Lower leg skin (tissue), 4 donors: ENCODE data around the gene ADCY6. TPM values are rescaled to one million over a fixed set of nuclear protein-coding genes. Genes with fewer than 3 reads are reported as not detected.
A peak's percentile ranks its signal among the peaks of the same experiment; 100 is the strongest.

Source experiments
- DNase-seq, 2 donors: peaks; one replicate each; pipeline ENCODE4 v3.0.0-alpha.2; 2019; ENCODE audit warnings: low spot score in 2 of 2
- H3K4me3 ChIP-seq: fragments of 200-600 bp; sonication (generic); 2 replicates; pipeline ENCODE4 v1.5.1; 2017; ENCODE audit warnings: mild to moderate bottlenecking, low read depth; ENCODE audit not compliant: poor library complexity, severe bottlenecking
- POLR2A ChIP-seq, 2 donors: fragments of 450-650 bp; IDR thresholded peaks; one replicate each; pipeline ENCODE4 v1.6.1; 2016 to 2017; ENCODE audit warnings: antibody characterized with exemption in 2 of 2, mild to moderate bottlenecking in 1 of 2, moderate library complexity in 1 of 2
- WGBS, 2 donors: methylation state at CpG; one replicate each; pipeline ENCODE4 v1.1.5; 2018; 5-methylcytosine and 5-hydroxymethylcytosine counted together
- intact Hi-C: fragments of 100-400 bp; cut with DNase I; formaldehyde crosslinking; loops from one replicate; pipeline ENCODE4 v1.15.0; 2023; ENCODE audit warnings: low total_unique reads
- total RNA-seq, 4 donors: library from RNA; depleted of rRNA; stranded (reverse); fragments of >200 nt; gene quantifications; one replicate each; pipeline ENCODE4 v1.1.0, GENCODE V29; 2016
- TF ChIP-seq, protein P1 (sequence below), 3 donors: fragments of 450-650 bp; IDR thresholded peaks; one replicate each; pipeline ENCODE4 v1.5.1; 2016; ENCODE audit warnings: antibody characterized with exemption in 3 of 3, mild to moderate bottlenecking in 3 of 3, moderate library complexity in 2 of 3

ADCY6 gene
- total RNA-seq, 4 donors from 2014 or later, result 17.2 to 22.8 (median 20.2) TPM

DNA sequence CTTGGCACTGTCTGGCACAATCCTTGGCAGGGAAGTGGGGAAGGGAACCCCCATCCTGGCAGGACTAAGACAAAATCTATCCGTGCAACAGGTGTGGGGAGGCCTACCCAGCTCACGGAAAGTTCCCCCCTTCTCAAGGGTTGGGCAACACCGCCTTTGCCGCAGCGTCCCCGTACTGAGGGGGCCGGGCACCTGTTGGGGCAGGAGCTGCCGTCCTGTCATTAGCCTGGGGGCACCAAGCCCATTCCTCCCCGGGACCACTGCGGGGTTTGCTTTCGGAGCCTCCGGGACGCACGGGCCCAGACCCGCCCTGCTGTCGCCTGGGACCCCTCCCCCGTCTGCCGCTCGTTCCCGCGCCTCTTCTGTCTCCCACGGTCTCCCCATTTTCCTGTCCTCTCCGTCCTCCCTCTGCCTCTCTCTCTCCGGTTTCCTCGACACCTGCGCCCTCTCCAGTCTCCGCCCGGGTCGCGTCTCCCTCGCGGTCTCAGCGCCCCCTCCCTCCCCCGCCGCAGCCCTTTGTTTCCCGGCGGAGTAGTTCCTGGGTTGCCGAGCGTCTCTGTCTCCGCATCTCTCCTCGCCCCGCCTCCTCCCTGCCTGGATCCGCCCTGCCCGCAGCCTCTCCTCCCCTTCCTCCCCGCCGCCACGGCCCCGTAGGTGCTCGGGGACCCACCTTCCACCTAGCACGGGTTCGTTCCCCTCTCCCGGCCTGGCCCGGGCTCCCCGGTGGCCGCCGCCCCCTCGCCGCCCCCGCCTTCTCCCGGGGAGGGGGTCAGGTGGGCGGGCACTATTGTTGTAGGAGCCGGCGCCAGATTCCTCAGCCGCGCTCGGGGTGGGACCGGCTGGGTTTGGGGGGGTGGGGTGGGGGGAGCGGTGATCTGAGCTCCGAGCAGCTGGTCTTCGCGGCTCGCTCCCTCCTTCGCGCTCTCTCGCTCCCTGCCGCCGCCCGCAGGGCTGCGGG is 29.3 kb upstream of the ADCY6 start, which contains the start of gene CACNB3:
TSS of gene CACNB3 (plus strand) at position 624 of the 958 bp plus-strand sequence. CDS start 434 bp downstream, outside the sequence.
- TF ChIP-seq, protein P1, sequence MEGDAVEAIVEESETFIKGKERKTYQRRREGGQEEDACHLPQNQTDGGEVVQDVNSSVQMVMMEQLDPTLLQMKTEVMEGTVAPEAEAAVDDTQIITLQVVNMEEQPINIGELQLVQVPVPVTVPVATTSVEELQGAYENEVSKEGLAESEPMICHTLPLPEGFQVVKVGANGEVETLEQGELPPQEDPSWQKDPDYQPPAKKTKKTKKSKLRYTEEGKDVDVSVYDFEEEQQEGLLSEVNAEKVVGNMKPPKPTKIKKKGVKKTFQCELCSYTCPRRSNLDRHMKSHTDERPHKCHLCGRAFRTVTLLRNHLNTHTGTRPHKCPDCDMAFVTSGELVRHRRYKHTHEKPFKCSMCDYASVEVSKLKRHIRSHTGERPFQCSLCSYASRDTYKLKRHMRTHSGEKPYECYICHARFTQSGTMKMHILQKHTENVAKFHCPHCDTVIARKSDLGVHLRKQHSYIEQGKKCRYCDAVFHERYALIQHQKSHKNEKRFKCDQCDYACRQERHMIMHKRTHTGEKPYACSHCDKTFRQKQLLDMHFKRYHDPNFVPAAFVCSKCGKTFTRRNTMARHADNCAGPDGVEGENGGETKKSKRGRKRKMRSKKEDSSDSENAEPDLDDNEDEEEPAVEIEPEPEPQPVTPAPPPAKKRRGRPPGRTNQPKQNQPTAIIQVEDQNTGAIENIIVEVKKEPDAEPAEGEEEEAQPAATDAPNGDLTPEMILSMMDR (IDR thresholded peaks at IDR 0.05), result no peak
- TF ChIP-seq POLR2A (IDR thresholded peaks at IDR 0.05), result no peak
- WGBS, 2 donors, result 1% methylated on average over 58 to 77 of the region's 79 CpGs
- H3K4me3 ChIP-seq, result peak within 1 kb of the TSS; percentile 50
- intact Hi-C loops, result no loop called here
- DNase-seq, result peak; percentile 68 to 96

DNA sequence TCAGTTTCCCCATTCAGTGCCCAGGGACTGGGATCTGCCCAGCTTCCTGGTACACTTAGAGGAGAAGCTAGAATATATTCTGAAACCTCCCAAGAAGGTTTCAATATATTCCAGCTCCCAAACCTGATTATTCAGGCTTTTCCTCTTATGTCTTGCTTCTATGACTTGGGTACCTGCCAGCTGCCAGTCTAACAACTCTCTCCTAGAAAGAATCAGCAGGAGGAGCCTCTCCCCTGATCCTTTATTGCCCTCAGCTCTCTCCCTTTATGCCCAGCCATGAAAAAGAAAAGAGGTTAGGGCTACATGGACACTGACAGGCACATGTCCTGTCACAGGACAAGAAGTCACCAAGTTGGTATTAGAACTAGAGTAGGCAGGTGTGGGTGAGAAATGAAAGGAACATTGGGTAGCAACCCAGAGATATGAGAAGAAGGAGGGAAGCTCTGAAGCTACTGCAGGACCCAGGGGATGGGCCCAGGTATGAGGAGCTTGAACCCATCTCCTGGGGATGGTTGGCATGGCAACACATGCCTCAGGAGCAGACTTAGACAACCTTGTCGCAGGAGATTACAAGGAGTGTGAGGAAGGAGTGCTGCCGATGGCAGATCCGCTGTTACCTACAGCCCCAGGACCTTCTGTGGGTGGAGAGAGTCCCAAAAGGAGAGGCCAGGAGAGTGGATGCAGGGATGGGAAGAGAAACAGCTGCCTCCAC is 27.4 kb upstream of the ADCY6 start:
- no peak for DNase-seq
- WGBS, 2 donors, result 76 to 84% methylated on average over 3 of the region's 3 CpGs
- TF ChIP-seq POLR2A (IDR thresholded peaks at IDR 0.05), result no peak
- TF ChIP-seq, protein P1 (IDR thresholded peaks at IDR 0.05), result no peak
- intact Hi-C loops, result no loop called here
- H3K4me3 ChIP-seq, result no peak overlapping the region

DNA sequence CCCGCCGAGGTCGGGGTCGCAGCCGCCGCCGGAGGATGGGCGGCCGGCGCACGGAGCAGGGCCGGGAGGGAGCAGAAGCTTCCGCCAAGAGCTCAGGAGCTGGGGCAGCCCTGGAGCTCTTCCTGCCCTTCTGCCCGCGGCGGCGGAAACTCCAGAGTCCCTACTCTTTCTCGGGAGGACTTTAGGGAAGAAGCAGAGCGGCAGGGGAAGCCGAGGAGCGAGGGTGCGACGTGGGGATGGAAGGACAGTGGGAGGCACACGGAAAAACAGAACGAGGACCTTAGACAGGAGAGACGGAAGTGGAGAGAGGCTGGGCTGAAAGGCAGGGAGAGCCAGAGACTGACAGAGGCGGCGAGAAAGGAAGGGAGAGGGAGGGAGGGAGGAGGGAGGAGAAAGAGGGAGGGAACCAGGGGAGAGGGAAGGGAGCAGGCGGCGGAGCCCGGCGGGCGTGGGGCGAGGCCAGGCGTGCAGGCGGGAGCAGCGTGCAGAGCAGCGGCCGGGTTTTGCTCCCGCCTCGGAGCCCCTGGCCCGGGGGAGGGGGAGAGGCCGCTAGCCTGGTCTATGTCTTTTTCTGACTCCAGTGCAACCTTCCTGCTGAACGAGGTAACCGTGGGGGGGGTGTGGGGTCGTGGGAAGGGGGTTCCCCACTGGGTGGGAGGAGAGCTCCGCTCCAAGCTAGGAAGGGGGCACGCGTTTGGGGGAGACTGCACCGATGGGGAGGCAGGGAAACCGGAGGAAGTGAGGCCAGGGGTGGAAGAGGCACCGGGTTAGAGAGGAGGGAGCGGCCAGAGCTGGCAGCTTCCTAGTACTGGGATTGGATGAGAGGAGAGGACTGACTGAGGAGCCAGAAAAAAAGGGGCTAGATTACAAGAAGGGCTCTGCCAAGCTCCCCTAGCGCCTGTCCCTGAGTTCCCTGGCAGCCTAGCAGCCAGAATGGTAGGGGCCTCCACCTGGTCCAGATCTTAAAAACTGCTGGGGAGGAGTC is 26.5 kb upstream of the ADCY6 start:
- WGBS, 2 donors, result 0 to 1% methylated on average over 42 to 52 of the region's 54 CpGs
- intact Hi-C loops, result no loop called here
- peak overlapping the region; percentile 54 for H3K4me3 ChIP-seq
- peak; percentile 84 to 95 for DNase-seq
- TF ChIP-seq, protein P1 (IDR thresholded peaks at IDR 0.05), result no peak
- no peak for TF ChIP-seq POLR2A (IDR thresholded peaks at IDR 0.05)

DNA sequence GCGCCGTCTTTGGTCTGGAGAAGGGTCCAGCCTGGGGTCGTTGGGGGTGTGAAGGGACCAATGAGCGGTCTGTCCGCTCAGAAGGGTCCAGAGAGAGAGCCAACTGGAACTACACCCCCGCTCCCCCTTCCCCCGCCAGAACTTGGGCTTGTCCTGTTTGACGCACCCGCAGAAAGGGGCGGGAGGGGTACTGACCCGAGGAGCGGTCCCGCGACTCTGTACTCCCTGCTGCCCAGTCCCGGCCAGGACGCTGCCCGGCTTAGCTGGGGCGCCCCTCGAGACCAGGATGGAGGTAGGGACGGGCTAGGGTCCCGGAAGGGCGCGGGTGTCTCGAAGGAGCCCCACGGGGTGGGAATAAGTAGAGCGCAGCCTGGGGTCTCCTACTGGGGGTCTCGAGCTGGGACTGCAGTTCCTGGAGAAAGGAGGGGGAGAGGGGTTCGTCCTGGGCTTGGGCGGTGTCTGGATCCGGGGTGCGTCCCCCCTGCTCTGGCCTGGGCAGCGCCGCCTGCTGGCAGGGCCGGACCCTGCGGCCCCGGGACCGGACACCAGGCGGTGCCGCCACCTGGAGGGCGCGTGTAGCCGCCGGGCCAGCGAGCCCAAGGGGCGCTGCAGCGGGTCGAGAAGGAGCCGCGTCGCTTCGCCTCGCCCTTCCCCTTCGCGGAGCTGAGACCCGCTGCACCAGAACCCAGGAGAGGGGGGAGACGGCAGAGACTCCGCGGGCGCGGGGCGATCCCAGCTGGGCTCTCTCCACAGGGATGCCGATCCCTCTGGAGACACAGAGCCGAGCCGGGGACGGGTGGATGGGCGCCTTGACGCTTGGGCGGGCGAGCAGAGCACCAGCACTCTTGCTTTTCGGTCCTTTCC is 25.6 kb upstream of the ADCY6 start:
- 1 to 2% methylated on average over 21 to 60 of the region's 70 CpGs for WGBS, 2 donors
- intact Hi-C loops, result no loop called here
- no peak for TF ChIP-seq POLR2A (IDR thresholded peaks at IDR 0.05)
- TF ChIP-seq, protein P1 (IDR thresholded peaks at IDR 0.05), result peak in 1 of 3 donors; percentile 85
- DNase-seq, result peak; percentile 73 to 97
- H3K4me3 ChIP-seq, result peak overlapping the region; percentile 54
